Prostate gland (tissue), 2 donors: ENCODE results near the gene WIF1. TPM values are rescaled to one million over a fixed set of nuclear protein-coding genes. Genes with fewer than 3 reads are reported as not detected.

ENCODE experiments used
- DNase-seq: peaks from one replicate; pipeline ENCODE4 v3.0.0-alpha.2; 2019; ENCODE audit warnings: low spot score
- H3K27ac ChIP-seq, 2 donors: fragments of 200-600 bp; sonication (generic); 2 replicates each; pipeline ENCODE4 v1.5.1; 2017 to 2019
- H3K27me3 ChIP-seq: fragments of 200-600 bp; sonication (generic); replicated peaks from 2 replicates; pipeline ENCODE4 v1.5.1; 2019; ENCODE audit not compliant: insufficient read depth
- H3K36me3 ChIP-seq, 2 donors: fragments of 200-600 bp; sonication (generic); 1 replicate in 1 of 2; 2 replicates in 1 of 2; pipeline versions ENCODE4 v1.5.1 to v1.8.1; 2017 to 2019
- H3K4me1 ChIP-seq: fragments of 200-600 bp; sonication (generic); replicated peaks from 2 replicates; pipeline ENCODE4 v1.5.1; 2019
- H3K4me3 ChIP-seq, 2 donors: fragments of 200-600 bp; sonication (generic); 2 replicates each; pipeline ENCODE4 v1.5.1; 2017 to 2019
- H3K9me3 ChIP-seq: fragments of 200-600 bp; sonication (generic); 2 replicates; pipeline ENCODE4 v1.5.1; 2017
- CTCF ChIP-seq, 4 experiments: fragments of 200-600 bp in 2 of 4; fragments of 450-650 bp in 2 of 4; sonication (generic) in 2 of 4; IDR thresholded peaks; 1 replicate in 3 of 4; 2 replicates in 1 of 4; pipeline ENCODE4 v1.5.1; 2016 to 2019; ENCODE audit warnings: antibody characterized with exemption in 4 of 4, mild to moderate bottlenecking in 2 of 4, moderate library complexity in 2 of 4
- POLR2A ChIP-seq: fragments of 450-650 bp; IDR thresholded peaks from one replicate; pipeline ENCODE4 v1.6.1; 2016; ENCODE audit warnings: antibody characterized with exemption, mild to moderate bottlenecking
- POLR2AphosphoS5 ChIP-seq: sonication (generic); formaldehyde crosslinking; IDR thresholded peaks from one replicate; pipeline ENCODE4 v1.6.1; 2017; ENCODE audit warnings: antibody characterized with exemption
- WGBS: methylation state at CpG from one replicate; pipeline ENCODE4 v1.1.5; 2018; 5-methylcytosine and 5-hydroxymethylcytosine counted together
- intact Hi-C: fragments of 100-400 bp; cut with DNase I; formaldehyde crosslinking; loops from one replicate; pipeline ENCODE4 v1.14.2; 2022
- total RNA-seq, 2 donors: library from RNA; depleted of rRNA; stranded (reverse); fragments of >200 nt; gene quantifications; one replicate each; pipeline ENCODE4 v1.1.0, GENCODE V29; 2016

WIF1 gene
- total RNA-seq, 2 donors from 2014 or later, result 6.8 to 45.8 TPM

DNA sequence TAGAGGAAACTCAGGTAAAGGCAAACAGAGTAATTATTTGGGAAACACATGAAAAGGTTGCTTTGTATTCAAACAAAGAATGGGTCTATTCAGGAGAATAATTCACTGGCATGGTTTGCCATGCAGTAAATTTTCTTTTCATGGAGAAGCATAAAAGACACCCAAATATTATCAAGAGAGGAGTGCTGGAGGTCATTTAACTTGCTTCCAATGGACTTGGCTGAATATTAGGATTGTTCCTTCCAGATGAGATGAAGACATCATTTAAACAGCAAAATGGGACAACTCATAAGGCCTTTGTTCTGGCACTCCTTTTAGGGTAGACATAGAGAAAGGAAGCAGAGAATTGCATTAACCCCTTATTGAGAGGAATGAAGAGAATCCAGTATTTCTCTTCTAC lies 38.7 kb downstream of the WIF1 start:
- no peak overlapping the region for H3K27ac ChIP-seq
- H3K9me3 ChIP-seq, result no peaks in the 10 kb centered on the region
- no peaks in the 10 kb centered on the region for H3K27me3 ChIP-seq
- H3K4me3 ChIP-seq, result no peak overlapping the region
- no peaks in the 10 kb centered on the region for H3K36me3 ChIP-seq
- H3K4me1 ChIP-seq, result no peaks in the 10 kb centered on the region
- DNase-seq, result no peak
- TF ChIP-seq POLR2AphosphoS5 (no peak), POLR2A (no peak), CTCF (IDR thresholded peaks at IDR 0.05) (no peak)
- intact Hi-C loops, result no loop called here

DNA sequence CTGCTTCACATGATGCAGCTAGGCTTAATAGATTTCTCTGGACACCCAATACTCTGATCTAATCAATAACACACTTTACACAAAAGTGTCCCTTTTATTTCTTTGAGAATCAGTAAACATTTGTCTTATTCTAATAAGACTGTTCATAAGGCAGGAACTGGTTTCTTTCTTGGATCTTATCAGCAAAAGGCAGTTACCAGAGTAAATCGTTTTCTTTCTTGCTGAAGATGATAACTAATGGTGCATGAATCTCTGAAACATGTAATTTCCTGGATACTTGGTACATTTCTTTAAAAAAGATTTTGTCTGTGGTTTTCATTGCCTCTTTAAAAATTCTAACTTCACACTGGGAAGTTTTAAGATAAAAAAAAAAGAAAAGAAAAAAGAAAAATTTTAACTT lies 39.6 kb downstream of the WIF1 start:
- H3K4me1 ChIP-seq, result no peaks in the 10 kb centered on the region
- 8% methylated on average over 1 of the region's 1 CpG for WGBS
- intact Hi-C loops, result no loop called here
- TF ChIP-seq POLR2AphosphoS5 (no peak), CTCF (IDR thresholded peaks at IDR 0.05) (no peak), POLR2A (no peak)
- no peaks in the 10 kb centered on the region for H3K36me3 ChIP-seq
- no peaks in the 10 kb centered on the region for H3K27me3 ChIP-seq
- DNase-seq, result no peak
- H3K27ac ChIP-seq, result no peak overlapping the region
- no peaks in the 10 kb centered on the region for H3K9me3 ChIP-seq
- H3K4me3 ChIP-seq, result no peak overlapping the region

DNA sequence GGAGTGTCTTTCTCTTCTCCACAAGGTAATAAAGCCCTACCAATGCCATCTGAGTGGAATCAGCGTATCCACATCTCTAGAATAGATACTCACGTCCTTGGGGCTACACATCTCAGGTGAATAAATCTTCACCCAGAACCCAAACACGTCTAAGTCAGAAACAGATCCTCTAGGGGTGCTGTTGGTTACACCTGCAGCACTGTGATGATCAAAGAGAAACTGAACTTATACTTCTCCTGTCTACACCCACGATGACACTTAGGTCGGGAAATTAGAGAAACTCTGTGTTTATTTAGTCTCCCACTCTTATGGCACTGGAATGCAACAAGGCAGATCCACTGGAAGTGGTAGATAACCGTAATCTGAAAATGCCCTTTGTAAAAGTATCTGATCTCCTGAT lies 46.2 kb downstream of the WIF1 start:
- Histone ChIP-seq H3K9me3 (no peaks in the 10 kb centered on the region), H3K4me1 (no peaks in the 10 kb centered on the region), H3K27me3 (no peaks in the 10 kb centered on the region), H3K27ac (no peak overlapping the region), H3K36me3 (no peaks in the 10 kb centered on the region), H3K4me3 (no peak overlapping the region)
- no peak for DNase-seq
- intact Hi-C loops, result no loop called here
- 53% methylated on average over 6 of the region's 6 CpGs for WGBS
- TF ChIP-seq POLR2A, result no peak
- no peak for TF ChIP-seq POLR2AphosphoS5
- no peak for TF ChIP-seq CTCF (IDR thresholded peaks at IDR 0.05)

DNA sequence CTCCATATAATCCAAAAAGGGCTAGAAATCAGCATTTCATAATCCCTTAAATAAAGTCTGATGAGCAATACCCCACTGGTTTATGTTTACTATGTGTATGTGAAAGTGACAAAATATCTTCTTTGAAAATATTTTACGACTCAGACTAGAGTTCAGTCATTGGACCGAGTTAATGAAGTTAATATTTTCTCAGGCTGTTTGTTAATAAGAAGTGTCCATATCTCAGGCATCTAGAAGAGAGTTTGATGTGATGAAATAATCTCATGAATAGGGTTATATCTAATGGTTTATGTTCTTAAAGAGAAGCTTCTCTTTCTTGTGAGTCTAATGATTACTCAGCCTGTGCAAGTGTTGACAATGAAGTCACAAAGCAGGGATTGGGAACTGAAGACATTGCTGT lies 51.8 kb downstream of the WIF1 start:
- no peak for DNase-seq
- no peak overlapping the region for H3K4me3 ChIP-seq
- H3K4me1 ChIP-seq, result no peaks in the 10 kb centered on the region
- no peaks in the 10 kb centered on the region for H3K36me3 ChIP-seq
- H3K9me3 ChIP-seq, result no peaks in the 10 kb centered on the region
- no peak overlapping the region for H3K27ac ChIP-seq
- 75% methylated on average over 2 of the region's 2 CpGs for WGBS
- intact Hi-C loops, result no loop called here
- no peaks in the 10 kb centered on the region for H3K27me3 ChIP-seq
- TF ChIP-seq CTCF (IDR thresholded peaks at IDR 0.05) (no peak), POLR2AphosphoS5 (no peak), POLR2A (no peak)

DNA sequence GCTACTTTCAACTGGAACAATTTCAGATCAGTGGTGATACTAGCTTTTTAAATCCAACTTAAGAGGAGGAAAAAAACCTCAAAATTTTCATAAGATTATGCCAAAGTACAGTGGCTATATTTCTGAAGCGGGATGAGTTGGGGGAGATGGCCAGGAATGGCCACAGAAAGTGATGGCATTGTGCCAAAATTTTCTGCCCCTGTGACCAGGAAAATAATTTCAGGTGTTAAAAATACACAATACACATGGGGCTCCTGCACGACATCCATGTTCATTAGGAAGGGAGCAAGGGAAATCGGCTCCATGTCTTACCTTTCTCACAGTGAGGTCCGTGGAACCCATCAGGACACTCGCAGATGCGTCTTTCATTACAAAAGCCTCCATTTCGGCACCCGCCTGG lies 53.7 kb downstream of the WIF1 start:
- H3K27ac ChIP-seq, result no peak overlapping the region
- no peaks in the 10 kb centered on the region for H3K4me1 ChIP-seq
- H3K9me3 ChIP-seq, result no peaks in the 10 kb centered on the region
- H3K4me3 ChIP-seq, result no peak overlapping the region
- TF ChIP-seq POLR2A, result no peak
- TF ChIP-seq POLR2AphosphoS5, result no peak
- TF ChIP-seq CTCF (IDR thresholded peaks at IDR 0.05), result no peak
- no peak for DNase-seq
- no peaks in the 10 kb centered on the region for H3K27me3 ChIP-seq
- no peaks in the 10 kb centered on the region for H3K36me3 ChIP-seq
- 92% methylated on average over 8 of the region's 8 CpGs for WGBS
- intact Hi-C loops, result no loop called here
